Neural cell (in vitro differentiated cells): ENCODE data around the gene ANKRD66. TPM values are rescaled to one million over a fixed set of nuclear protein-coding genes. Genes with fewer than 3 reads are reported as not detected.

ENCODE experiments used
- H2AFZ ChIP-seq: fragments of 200-600, 300-800 bp; sonication (generic), shearing (Covaris generic); 2 replicates; pipeline ENCODE4 v1.6.0; 2014; ENCODE audit warnings: low read depth, mild to moderate bottlenecking, antibody characterized with exemption, low read length, moderate library complexity
- H3F3A ChIP-seq: fragments of 200-600 bp; shearing (Covaris generic); 2 replicates; pipeline ENCODE4 v1.6.1; 2016; ENCODE audit warnings: mild to moderate bottlenecking, moderate library complexity, mixed read lengths, antibody characterized with exemption, low read length; ENCODE audit not compliant: insufficient read depth, poor library complexity, severe bottlenecking
- H3K27ac ChIP-seq: fragments of 200-600, 300-800 bp; sonication (generic), shearing (Covaris generic); 2 replicates; pipeline ENCODE4 v1.5.1; 2014; ENCODE audit warnings: mild to moderate bottlenecking, low read length, moderate library complexity
- H3K27me3 ChIP-seq: fragments of 300-800, 200-600 bp; sonication (generic), shearing (Covaris generic); 2 replicates; pipeline ENCODE4 v1.6.0; 2014; ENCODE audit warnings: mild to moderate bottlenecking, low read depth, low read length, moderate library complexity; ENCODE audit not compliant: insufficient read depth
- H3K36me3 ChIP-seq: fragments of 300-800, 200-600 bp; sonication (generic), shearing (Covaris generic); 2 replicates; pipeline ENCODE4 v1.5.1; 2014; ENCODE audit warnings: mild to moderate bottlenecking, antibody characterized with exemption, low read length, moderate library complexity; ENCODE audit not compliant: insufficient read depth
- H3K4me2 ChIP-seq: fragments of 300-800, 200-600 bp; sonication (generic), shearing (Covaris generic); 2 replicates; pipeline ENCODE4 v1.6.0; 2014; ENCODE audit warnings: mild to moderate bottlenecking, low read length
- H3K4me3 ChIP-seq: fragments of 300-800, 200-600 bp; sonication (generic), shearing (Covaris generic); 2 replicates; pipeline ENCODE4 v1.5.1; 2014; ENCODE audit warnings: mild to moderate bottlenecking, low read length, moderate library complexity
- H3K79me2 ChIP-seq: fragments of 200-600 bp; shearing (Covaris generic); replicated peaks from 2 replicates; pipeline ENCODE4 v1.6.0; 2014; ENCODE audit warnings: mild to moderate bottlenecking, low read length, moderate library complexity; ENCODE audit not compliant: insufficient read depth
- H3K9ac ChIP-seq: fragments of 300-800, 200-600 bp; sonication (generic), shearing (Covaris generic); 2 replicates; pipeline ENCODE4 v1.6.1; 2016; ENCODE audit warnings: mild to moderate bottlenecking, low read length, mixed read lengths
- H3K9me2 ChIP-seq: fragments of 200-600 bp; shearing (Covaris generic); 2 replicates; pipeline ENCODE4 v1.6.1; 2016; ENCODE audit warnings: mild to moderate bottlenecking, low read length, mixed read lengths; ENCODE audit not compliant: insufficient read depth
- H3K9me3 ChIP-seq: fragments of 200-600, 300-800 bp; sonication (generic), shearing (Covaris generic); 2 replicates; pipeline ENCODE4 v1.6.1; 2016; ENCODE audit warnings: mild to moderate bottlenecking, mixed run types, low read length, moderate library complexity, mixed read lengths
- H4K20me1 ChIP-seq: fragments of 200-600 bp; shearing (Covaris generic); 2 replicates; pipeline ENCODE4 v1.6.1; 2016; ENCODE audit warnings: mild to moderate bottlenecking, mixed run types; ENCODE audit not compliant: insufficient read depth
- EP300 ChIP-seq: fragments of 450-650 bp; conservative IDR thresholded peaks from 2 replicates; pipeline ENCODE4 v1.6.1; 2014; ENCODE audit warnings: antibody characterized with exemption, mild to moderate bottlenecking, moderate library complexity; ENCODE audit not compliant: poor library complexity, severe bottlenecking
- EZH2 ChIP-seq: fragments of 200-600, 300-800 bp; shearing (Covaris generic), sonication (generic); IDR thresholded peaks from 2 replicates; pipeline ENCODE4 v1.6.1; 2014; ENCODE audit warnings: antibody characterized with exemption, low read length, borderline replicate concordance, mild to moderate bottlenecking; ENCODE audit not compliant: insufficient read depth, poor library complexity, severe bottlenecking
- MXI1 ChIP-seq: fragments of 450-650 bp; conservative IDR thresholded peaks from 2 replicates; pipeline ENCODE4 v1.6.1; 2014; ENCODE audit warnings: antibody characterized with exemption, mild to moderate bottlenecking; ENCODE audit not compliant: poor library complexity, severe bottlenecking
- POLR2AphosphoS5 ChIP-seq: IDR thresholded peaks from 2 replicates; pipeline ENCODE4 v1.6.1; 2012
- RAD21 ChIP-seq: fragments of 450-650 bp; conservative IDR thresholded peaks from 2 replicates; pipeline ENCODE4 v1.6.1; 2014; ENCODE audit warnings: antibody characterized with exemption, mild to moderate bottlenecking, moderate library complexity
- SMC3 ChIP-seq: fragments of 450-650 bp; conservative IDR thresholded peaks from 2 replicates; pipeline ENCODE4 v1.6.1; 2014; ENCODE audit warnings: antibody characterized with exemption, mild to moderate bottlenecking, moderate library complexity; ENCODE audit not compliant: poor library complexity
- TAF1 ChIP-seq: IDR thresholded peaks from 2 replicates; pipeline ENCODE4 v1.6.1; 2012; ENCODE audit warnings: low read depth
- polyA minus RNA-seq: library from RNA; depleted of rRNA, polyadenylated mRNA; stranded (reverse); fragments of >200 nt; gene quantifications from 2 replicates; pipeline ENCODE4 v1.2.3, GENCODE V29; 2014
- polyA plus RNA-seq: library from polyadenylated mRNA; depleted of rRNA; stranded (reverse); fragments of >200 nt; gene quantifications from 2 replicates; pipeline ENCODE4 v1.2.3, GENCODE V29; 2014
- TF ChIP-seq, protein P1 (sequence below): IDR thresholded peaks from 2 replicates; pipeline ENCODE4 v1.6.1; 2012; ENCODE audit warnings: borderline replicate concordance
- TF ChIP-seq, protein P2 (sequence below): fragments of 450-650 bp; IDR thresholded peaks from 2 replicates; pipeline ENCODE4 v1.5.1; 2014; ENCODE audit warnings: antibody characterized with exemption, mild to moderate bottlenecking, moderate library complexity; ENCODE audit not compliant: poor library complexity, severe bottlenecking

ANKRD66 gene
- polyA plus RNA-seq, result not detected in 2 replicates
- not detected in 2 replicates for polyA minus RNA-seq

DNA sequence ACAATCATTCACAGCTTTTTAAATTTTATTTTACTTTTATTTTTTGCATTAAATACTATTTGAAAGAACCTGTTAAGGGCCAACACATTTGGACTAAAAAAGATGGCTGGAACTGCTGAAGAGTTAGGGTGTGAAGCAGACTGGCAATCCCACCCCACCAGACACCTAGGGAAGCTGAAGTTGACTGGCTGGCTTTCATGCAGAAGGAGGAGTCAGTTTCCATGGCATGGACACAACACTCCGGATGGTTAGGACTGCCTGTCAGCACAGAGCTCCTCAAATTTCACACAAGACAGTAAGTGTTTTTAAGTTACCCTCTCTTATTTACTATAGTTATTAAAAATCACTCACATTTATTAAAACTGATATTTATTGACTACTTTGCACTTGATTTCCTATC, at the start of gene ANKRD66:
TSS of gene ANKRD66 (plus strand) at position 238 of the 400 bp plus-strand sequence. CDS start 5,016 bp downstream, outside the sequence.
- Histone ChIP-seq H3K36me3 (no peaks in the 10 kb centered on the region), H3K4me2 (no peak within 1 kb of the TSS), H3F3A (no peaks in the 10 kb centered on the region), H4K20me1 (no peaks in the 10 kb centered on the region), H3K27ac (no peak within 1 kb of the TSS), H3K9me3 (no peaks in the 10 kb centered on the region), H3K79me2 (no peaks in the 10 kb centered on the region), H3K27me3 (no peaks in the 10 kb centered on the region), H3K4me3 (no peak within 1 kb of the TSS), H3K9me2 (no peaks in the 10 kb centered on the region), H2AFZ (no peak within 1 kb of the TSS), H3K9ac (no peak within 1 kb of the TSS)
- TF ChIP-seq, protein P1, sequence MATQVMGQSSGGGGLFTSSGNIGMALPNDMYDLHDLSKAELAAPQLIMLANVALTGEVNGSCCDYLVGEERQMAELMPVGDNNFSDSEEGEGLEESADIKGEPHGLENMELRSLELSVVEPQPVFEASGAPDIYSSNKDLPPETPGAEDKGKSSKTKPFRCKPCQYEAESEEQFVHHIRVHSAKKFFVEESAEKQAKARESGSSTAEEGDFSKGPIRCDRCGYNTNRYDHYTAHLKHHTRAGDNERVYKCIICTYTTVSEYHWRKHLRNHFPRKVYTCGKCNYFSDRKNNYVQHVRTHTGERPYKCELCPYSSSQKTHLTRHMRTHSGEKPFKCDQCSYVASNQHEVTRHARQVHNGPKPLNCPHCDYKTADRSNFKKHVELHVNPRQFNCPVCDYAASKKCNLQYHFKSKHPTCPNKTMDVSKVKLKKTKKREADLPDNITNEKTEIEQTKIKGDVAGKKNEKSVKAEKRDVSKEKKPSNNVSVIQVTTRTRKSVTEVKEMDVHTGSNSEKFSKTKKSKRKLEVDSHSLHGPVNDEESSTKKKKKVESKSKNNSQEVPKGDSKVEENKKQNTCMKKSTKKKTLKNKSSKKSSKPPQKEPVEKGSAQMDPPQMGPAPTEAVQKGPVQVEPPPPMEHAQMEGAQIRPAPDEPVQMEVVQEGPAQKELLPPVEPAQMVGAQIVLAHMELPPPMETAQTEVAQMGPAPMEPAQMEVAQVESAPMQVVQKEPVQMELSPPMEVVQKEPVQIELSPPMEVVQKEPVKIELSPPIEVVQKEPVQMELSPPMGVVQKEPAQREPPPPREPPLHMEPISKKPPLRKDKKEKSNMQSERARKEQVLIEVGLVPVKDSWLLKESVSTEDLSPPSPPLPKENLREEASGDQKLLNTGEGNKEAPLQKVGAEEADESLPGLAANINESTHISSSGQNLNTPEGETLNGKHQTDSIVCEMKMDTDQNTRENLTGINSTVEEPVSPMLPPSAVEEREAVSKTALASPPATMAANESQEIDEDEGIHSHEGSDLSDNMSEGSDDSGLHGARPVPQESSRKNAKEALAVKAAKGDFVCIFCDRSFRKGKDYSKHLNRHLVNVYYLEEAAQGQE, result no peak
- no peak for TF ChIP-seq POLR2AphosphoS5
- no peak for TF ChIP-seq SMC3

DNA sequence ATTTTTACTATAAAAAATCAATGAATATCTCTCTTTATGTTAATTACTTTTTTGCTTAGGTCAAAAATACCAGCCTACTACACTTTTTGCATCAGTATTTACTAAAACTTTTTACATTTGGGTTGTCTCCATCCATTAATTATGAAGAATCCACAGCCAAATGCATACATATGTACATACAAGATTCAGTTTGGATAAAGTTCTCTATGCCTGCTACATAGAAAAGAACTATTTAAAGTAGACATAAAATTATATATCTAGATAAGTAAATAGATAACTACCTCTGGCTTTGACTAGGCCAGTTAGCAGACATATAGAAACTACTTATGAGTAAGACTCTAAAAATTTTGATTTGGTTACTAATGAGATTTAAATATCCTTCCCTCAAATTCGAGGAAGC, 46.8 kb upstream of the ANKRD66 start:
- H3K27ac ChIP-seq, result no peak overlapping the region
- no peaks in the 10 kb centered on the region for H3K79me2 ChIP-seq

More for the DNA sequence above, 46.8 kb upstream of the ANKRD66 start:
- Histone ChIP-seq H2AFZ (no peak overlapping the region), H3K36me3 (no peaks in the 10 kb centered on the region), H3F3A (no peaks in the 10 kb centered on the region), H3K9me3 (no peaks in the 10 kb centered on the region), H3K4me3 (no peak overlapping the region), H3K9me2 (no peaks in the 10 kb centered on the region), H3K9ac (no peak overlapping the region), H4K20me1 (no peaks in the 10 kb centered on the region), H3K27me3 (no peaks in the 10 kb centered on the region), H3K4me2 (no peak overlapping the region)
- TF ChIP-seq POLR2AphosphoS5 (no peak), SMC3 (no peak), MXI1 (no peak), TAF1 (no peak), EZH2 (no peak), RAD21 (no peak), EP300 (no peak)
- TF ChIP-seq, protein P1, result no peak
- TF ChIP-seq, protein P2, sequence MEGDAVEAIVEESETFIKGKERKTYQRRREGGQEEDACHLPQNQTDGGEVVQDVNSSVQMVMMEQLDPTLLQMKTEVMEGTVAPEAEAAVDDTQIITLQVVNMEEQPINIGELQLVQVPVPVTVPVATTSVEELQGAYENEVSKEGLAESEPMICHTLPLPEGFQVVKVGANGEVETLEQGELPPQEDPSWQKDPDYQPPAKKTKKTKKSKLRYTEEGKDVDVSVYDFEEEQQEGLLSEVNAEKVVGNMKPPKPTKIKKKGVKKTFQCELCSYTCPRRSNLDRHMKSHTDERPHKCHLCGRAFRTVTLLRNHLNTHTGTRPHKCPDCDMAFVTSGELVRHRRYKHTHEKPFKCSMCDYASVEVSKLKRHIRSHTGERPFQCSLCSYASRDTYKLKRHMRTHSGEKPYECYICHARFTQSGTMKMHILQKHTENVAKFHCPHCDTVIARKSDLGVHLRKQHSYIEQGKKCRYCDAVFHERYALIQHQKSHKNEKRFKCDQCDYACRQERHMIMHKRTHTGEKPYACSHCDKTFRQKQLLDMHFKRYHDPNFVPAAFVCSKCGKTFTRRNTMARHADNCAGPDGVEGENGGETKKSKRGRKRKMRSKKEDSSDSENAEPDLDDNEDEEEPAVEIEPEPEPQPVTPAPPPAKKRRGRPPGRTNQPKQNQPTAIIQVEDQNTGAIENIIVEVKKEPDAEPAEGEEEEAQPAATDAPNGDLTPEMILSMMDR, result no peak
